SKM-1 (cell line): ENCODE results near the gene ARHGAP11A.
"Not testable (repeated sequence)": the region's sequence is repeated elsewhere in the genome, so short reads cannot be mapped to it uniquely, and the experiment has no call there.

Source experiments
- DNase-seq: peaks from one replicate; lab custom pipeline; 2025; ENCODE audit not compliant: unreplicated experiment; lab: John Stamatoyannopoulos, UW

ARHGAP11A gene

DNA sequence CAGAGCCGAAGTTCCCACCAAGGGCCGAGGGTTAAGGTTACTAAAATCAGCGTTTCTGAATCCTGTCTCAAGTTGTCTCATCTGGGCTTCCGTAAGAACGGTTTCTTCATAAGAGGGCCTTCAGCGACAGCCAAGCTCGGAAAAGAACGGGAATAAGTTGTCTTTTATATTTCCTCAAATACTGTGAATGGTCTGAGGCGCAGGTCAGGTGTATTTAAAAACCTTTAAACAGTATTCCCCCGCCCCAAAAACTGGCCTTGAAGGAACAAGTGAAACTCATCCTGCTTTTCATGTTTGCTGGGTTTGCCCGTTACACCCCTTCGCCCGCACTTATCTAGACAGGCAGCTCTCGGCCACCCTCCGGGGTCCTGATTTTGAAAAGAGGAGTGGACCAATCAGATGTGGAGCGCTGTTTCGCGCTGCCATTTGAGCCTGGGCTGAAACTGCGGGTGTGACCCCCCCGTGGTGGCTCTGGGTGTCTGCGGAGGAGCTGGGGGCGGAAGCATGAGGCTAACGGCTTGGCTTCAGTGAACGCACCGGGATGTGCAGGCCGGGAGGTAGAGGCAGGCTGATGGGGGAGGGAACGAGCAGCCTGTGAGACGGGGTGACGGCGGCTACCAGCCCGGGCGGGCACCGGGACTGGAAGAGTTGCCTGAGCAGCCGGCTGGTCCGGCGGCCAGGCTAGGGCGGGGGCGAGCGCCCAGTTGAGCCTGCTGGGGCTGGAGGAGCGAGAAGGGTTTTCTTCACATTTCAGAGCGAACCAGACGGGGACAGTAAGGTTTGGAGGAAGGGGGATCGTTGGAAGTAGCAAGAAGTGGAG, at the start of gene ARHGAP11A:
ARHGAP11A (plus strand) TSS at position 454 of the 820 bp plus-strand sequence. CDS start 708 bp downstream, outside the sequence.
- not testable (repeated sequence) for DNase-seq

DNA sequence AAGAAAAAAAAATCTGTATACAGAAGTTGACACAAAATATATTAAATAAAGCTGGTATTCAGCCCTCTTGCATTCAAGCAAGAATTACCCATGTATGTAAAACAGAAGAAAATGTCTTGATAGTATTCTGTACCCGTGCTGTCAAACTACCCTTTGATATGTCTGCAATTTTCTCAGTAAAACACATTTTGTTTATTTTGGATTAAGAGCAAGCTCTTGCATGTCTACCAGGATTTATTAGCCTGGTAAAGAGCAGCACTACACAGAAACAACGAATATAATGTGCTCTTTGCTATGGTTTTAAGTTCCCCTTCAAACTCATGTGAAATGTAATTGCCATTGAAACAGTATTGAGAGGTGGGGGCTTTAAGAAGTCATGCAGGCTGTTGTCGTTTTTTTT, 46.3 kb upstream of the ARHGAP11A start:
- DNase-seq: not testable (repeated sequence)

DNA sequence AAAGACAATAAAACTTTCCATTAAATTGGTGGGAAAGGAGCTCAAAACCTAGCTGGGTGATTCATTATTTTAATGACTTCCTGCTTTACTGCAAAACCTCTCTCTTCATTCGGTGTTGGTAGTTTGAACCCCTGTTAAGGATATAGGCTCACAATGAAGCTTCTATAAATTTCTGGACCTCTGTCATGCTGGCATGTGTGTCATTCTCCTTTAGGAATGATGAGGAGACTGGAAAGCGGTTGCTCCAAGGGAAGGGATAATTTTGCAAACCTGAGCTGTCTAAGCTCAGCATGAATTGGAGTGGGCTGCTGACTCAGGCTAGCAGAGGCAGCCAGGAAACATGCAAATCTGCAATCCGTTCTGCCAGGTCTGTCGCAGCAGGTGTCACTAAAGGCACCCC, 36.8 kb upstream of the ARHGAP11A start:
- DNase-seq: not testable (repeated sequence)

- DNase-seq: not testable (repeated sequence)
Measured at GRCh38 chr15:32585844-32586243, 29.5 kb upstream of the ARHGAP11A start.

GRCh38 chr15:32593151-32593550, 22.2 kb upstream of the ARHGAP11A start, which contains the start of gene GOLGA8N:
GOLGA8N (plus strand) TSS chr15:32593456.
- DNase-seq: not testable (repeated sequence)

DNA sequence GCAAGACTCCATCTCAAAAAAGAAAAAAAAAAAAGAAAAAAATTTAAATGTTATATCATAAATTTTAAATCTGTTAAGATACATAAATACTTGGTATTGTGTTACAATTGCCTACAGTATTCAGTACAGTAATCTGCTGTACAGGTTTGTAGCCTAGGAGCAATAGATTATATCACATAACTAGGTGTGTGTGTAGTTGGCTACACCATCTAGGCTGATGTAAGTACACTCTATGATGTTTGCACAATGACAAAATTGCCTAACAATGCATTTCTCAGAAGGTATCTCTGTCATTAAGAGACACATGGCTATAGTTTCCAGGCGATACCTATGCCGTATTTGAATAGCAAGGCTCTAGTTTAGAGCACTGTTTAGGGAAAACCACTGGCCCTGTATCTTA, 5.8 kb upstream of the ARHGAP11A start:
- DNase-seq: not testable (repeated sequence)

- not testable (repeated sequence) for DNase-seq
Measured at GRCh38 chr15:32610719-32611118, 4.6 kb upstream of the ARHGAP11A start.

DNA sequence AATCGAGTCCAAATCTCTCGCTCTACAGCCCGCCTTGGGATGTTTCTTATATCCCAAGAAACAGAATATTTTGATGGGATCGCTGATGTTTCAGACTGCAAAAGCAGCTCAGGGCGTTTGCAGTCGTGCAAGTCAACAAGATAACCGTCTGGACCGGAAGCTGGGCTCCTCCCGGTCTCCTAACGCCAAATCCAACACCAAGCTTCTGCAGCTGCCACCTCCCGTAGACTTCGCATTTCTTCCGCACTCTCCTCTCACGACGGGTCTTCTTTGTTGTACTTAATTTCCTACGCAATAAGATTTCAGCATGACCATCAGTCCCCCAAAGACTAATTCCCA, 623 bp upstream of the ARHGAP11A start:
- not testable (repeated sequence) for DNase-seq

GRCh38 chr15:32615871-32616426, 645 bp downstream of the ARHGAP11A start:
- DNase-seq: not testable (repeated sequence)

DNA sequence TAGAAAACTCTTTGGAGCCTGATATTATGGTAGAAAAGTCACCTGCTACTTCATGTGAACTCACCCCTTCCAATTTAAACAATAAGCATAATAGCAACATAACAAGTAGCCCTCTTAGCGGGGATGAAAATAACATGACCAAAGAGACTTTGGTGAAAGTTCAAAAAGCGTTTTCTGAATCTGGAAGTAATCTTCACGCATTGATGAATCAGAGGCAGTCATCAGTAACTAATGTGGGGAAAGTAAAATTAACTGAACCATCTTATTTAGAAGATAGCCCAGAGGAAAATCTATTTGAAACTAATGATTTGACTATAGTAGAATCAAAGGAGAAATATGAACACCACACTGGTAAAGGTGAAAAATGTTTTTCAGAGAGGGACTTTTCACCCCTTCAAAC, 21.1 kb downstream of the ARHGAP11A start:
- DNase-seq: no peak

DNA sequence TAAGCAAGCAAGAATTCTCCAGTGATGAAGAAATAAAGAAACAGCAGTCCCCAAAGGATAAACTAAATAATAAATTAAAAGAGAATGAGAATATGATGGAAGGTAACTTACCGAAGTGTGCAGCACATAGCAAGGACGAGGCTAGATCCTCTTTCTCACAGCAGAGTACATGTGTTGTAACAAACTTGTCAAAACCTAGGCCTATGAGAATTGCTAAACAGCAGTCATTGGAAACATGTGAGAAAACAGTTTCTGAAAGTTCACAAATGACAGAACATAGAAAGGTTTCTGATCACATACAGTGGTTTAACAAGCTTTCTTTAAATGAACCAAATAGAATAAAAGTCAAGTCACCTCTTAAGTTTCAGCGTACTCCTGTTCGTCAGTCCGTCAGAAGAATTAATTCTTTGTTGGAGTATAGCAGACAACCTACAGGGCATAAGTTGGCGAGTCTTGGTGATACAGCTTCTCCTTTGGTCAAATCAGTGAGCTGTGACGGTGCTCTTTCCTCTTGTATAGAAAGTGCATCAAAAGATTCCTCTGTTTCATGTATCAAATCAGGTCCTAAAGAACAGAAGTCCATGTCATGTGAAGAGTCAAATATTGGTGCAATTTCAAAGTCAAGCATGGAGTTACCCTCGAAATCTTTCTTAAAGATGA, 21.7 kb downstream of the ARHGAP11A start:
- no peak for DNase-seq

- DNase-seq: no peak
Measured at GRCh38 chr15:32637704-32638103, 22.4 kb downstream of the ARHGAP11A start.

DNA sequence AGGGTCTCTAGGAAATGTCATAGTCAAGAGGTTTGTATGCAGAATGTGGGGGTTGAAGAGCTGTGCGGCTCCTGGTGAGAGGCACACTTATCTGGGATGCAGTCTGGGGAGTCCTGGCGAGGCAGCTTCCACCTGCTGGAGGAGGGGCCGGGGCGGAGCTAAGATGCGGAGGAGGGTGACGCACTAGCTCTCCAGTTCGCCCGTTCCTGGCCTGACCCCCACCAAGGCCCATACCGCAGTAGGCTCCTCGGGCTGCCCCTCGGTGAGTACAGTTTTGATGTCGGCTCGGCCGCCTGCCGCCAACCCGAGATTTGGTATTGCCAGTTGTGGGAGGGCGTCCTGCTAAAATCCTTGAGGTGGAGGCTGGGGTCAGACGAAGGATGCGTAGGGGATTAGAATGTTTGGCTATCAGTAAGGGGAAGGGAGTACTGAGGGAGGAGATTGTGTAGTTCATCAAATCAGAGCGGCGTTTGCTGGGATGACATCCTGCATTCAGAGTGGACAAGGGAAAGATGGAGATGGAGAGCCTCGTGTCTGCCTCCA, 26.3 kb downstream of the ARHGAP11A start, which contains the start of gene SCG5:
SCG5 (plus strand) TSS at position 194 of the 543 bp plus-strand sequence. CDS start 1,883 bp downstream, outside the sequence.
- no peak for DNase-seq

GRCh38 chr15:32642667-32643435, 27.5 kb downstream of the ARHGAP11A start:
- DNase-seq: no peak

DNA sequence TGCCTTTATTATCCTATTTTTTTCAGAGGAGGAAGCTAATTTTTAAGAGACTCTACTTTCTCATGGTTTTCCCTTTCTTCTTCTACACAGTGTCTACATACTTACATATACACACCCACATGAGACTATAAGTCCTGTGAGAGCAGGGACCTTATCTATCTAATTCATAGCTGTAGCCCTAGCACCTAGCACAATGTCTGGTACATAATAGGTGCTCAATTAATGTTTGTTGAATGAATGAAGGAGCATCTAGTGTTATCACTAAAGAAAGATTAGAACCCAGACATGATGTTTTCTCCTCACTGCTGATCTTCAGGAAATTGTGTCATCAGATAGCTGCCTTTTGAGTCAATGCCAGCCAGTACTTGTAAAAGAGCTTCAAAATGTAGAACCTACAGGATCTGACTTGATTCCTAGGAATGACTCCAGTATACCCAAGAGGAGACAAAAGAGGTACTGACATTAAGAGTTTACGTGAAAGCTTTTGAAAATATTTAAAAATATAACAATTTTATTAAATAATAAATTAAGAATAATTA, 28.7 kb downstream of the ARHGAP11A start:
- no peak for DNase-seq

GRCh38 chr15:32646291-32646690, 31.0 kb downstream of the ARHGAP11A start:
- no peak for DNase-seq

GRCh38 chr15:32649342-32649741, 34.0 kb downstream of the ARHGAP11A start:
- no peak for DNase-seq

DNA sequence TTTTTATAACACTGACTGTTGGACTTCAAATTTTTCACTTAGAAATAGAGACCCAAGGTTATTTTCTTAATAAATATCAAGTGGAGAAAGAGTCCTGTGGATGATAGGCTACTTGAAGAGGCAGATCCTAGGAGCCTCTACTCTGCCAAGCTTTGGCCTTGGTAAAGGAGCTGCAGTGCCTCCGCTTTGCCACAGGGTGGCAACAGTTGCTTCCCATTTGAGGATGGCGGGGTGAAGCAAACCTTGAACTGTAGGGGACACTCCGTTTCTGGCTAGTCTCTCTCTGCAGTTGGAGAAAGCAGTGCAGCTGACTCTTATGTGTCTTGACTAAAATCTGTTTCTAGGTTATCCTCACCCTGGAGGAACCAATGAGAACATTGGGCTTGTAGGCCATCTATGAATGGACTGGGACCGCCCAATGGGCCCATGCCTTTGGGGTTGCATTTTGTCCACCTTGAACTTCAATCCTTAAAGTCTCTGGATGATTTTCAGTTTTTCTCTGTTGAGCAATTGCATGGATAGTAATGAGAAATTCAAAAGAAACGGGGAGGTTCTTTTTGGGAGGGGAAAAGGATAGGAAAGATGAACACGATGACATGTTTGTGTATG, 36.0 kb downstream of the ARHGAP11A start:
- peak; percentile 46 for DNase-seq

DNA sequence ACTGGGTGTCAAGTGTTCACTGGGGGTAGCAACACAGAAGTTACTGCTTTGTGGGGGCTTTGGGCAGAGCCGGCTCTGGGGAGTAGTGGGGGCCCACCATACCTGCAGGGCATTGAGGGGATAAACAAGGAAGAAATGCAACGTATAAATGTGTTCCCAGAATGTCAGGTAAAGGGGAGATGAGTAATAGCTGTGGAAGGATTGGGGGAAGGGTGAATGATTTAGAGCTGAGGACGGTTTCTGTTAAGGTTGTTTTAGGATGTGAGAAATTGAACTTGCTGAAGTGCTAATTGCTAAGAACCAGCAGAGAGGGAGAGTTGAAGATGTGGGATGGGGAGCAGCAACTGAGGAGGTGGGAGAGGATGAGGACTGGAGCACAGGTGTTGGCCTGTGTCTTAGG, 36.9 kb downstream of the ARHGAP11A start:
- no peak for DNase-seq

GRCh38 chr15:32656091-32656490, 40.8 kb downstream of the ARHGAP11A start:
- DNase-seq: no peak
